Ishikawa (cell line): ENCODE measurements around the gene KCNJ4.

ENCODE experiments used
- CEBPB ChIP-seq: IDR thresholded peaks from 2 replicates; pipeline ENCODE4 v1.6.1; 2012
- CREB1 ChIP-seq: IDR thresholded peaks from 2 replicates; pipeline ENCODE4 v1.6.1; 2012; ENCODE audit warnings: low read depth
- EP300 ChIP-seq: IDR thresholded peaks from 2 replicates; pipeline ENCODE4 v1.6.1; 2012; ENCODE audit warnings: borderline replicate concordance
- FOXM1 ChIP-seq: IDR thresholded peaks from 2 replicates; pipeline ENCODE4 v1.6.1; 2012; ENCODE audit warnings: low read depth, borderline replicate concordance
- NFIC ChIP-seq: IDR thresholded peaks from 2 replicates; pipeline ENCODE4 v1.6.1; 2012
- RAD21 ChIP-seq: IDR thresholded peaks from 2 replicates; pipeline ENCODE4 v1.6.1; 2012; ENCODE audit warnings: low read depth
- REST ChIP-seq: IDR thresholded peaks from 2 replicates; pipeline ENCODE4 v1.6.1; 2012; ENCODE audit warnings: low read depth, mild to moderate bottlenecking
- TAF1 ChIP-seq: IDR thresholded peaks from 2 replicates; pipeline ENCODE4 v1.6.1; 2012; ENCODE audit warnings: low read depth, mild to moderate bottlenecking
- TCF12 ChIP-seq: IDR thresholded peaks from 2 replicates; pipeline ENCODE4 v1.6.1; 2012; ENCODE audit warnings: low read depth
- YY1 ChIP-seq: IDR thresholded peaks from 2 replicates; pipeline ENCODE4 v1.6.1; 2012; ENCODE audit warnings: low read depth
- ZBTB7A ChIP-seq: IDR thresholded peaks from 2 replicates; pipeline ENCODE4 v1.6.1; 2012; ENCODE audit warnings: low read depth
- TF ChIP-seq, protein P1 (sequence below): IDR thresholded peaks from 2 replicates; pipeline ENCODE4 v1.6.1; 2012

DNA sequence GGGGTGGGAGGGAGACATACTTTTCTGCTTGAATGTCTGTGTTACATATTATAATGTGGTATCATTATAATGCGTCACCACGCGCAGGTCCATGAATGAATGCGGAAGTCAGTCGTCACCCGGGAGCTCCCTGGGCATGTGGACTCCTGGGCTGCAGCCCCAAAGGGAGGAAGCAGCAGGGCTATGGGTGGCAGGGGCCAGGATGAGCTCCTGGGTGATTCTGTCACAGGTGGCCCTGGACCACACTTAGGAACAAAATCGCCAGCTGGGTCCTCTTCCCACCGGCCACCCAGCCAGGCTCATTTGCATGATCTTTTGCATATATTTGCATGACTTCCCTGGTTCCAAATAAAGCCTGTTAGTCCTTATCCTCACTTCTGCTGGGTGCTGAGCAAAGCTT, 51.2 kb downstream of the KCNJ4 start:
- TF ChIP-seq, protein P1, sequence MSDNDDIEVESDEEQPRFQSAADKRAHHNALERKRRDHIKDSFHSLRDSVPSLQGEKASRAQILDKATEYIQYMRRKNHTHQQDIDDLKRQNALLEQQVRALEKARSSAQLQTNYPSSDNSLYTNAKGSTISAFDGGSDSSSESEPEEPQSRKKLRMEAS, result no peak
- no peak for TF ChIP-seq TAF1
- no peak for TF ChIP-seq CEBPB
- no peak for TF ChIP-seq REST
- no peak for TF ChIP-seq YY1
- no peak for TF ChIP-seq RAD21
- no peak for TF ChIP-seq TCF12
- no peak for TF ChIP-seq EP300
- TF ChIP-seq NFIC, result no peak
- TF ChIP-seq CREB1, result no peak
- no peak for TF ChIP-seq ZBTB7A
- TF ChIP-seq FOXM1, result no peak
